K562 (cell line): ENCODE results near the gene ARSD. TPM values are rescaled to one million over a fixed set of nuclear protein-coding genes. Genes with fewer than 3 reads are reported as not detected.

Experiments
- ATAC-seq: fragments of 200-7000 bp; cut with Tn5 transposase; 3 replicates; pipeline ENCODE4 v1.9.1; 2020; ENCODE audit warnings: moderate library complexity
- BruUV-seq: library from RNA; stranded (reverse); fragments of 400-500 nt; replicated peaks from 2 replicates; lab custom pipeline; 2021; lab: Mats Ljungman, UMichigan
- CTCF ChIA-PET: fragments of 300-600 bp; formaldehyde crosslinking; extraction: SDS; loops from one replicate; lab custom pipeline; 2021; ENCODE audit warnings: low intra/inter-chr PET ratio; lab: Yijun Ruan, JAX
- POLR2A ChIA-PET: fragments of 300-600, 350-650 bp; sonication (Branson Sonifier 250); formaldehyde crosslinking; extraction: SDS; loops from one replicate; lab custom pipeline; 2021; ENCODE audit warnings: antibody characterized with exemption, inconsistent platforms; lab: Yijun Ruan, JAX
- DNase-seq, 4 experiments: peaks; one replicate each; pipeline versions ENCODE4 v3.0.0 to v3.0.0-alpha.2; 2011 to 2018; ENCODE audit warnings: low spot score in 3 of 4, mixed read lengths in 3 of 4; ENCODE audit errors: extremely low read depth in 1 of 4
- FAIRE-seq: peaks from 2 replicates; lab custom pipeline; 2011; peaks lifted over from hg19 to GRCh38; lab: Jason Lieb, UNC
- H2AFZ ChIP-seq: 2 replicates; pipeline ENCODE4 v1.6.0; 2011; ENCODE audit warnings: low read depth, low read length, control low read depth, inconsistent platforms
- H3K27ac ChIP-seq: fragments of 200-600 bp; 3 replicates; pipeline ENCODE4 v1.8.0; 2011; ENCODE audit warnings: low read depth, mild to moderate bottlenecking, control low read depth, inconsistent platforms, low read length, moderate library complexity, mixed read lengths; ENCODE audit errors: extremely low read depth
- H3K27me3 ChIP-seq, 2 experiments: fragments of 300-600 bp in 1 of 2; 2 replicates in 1 of 2; 3 replicates in 1 of 2; pipeline versions ENCODE4 v1.6.0 to v1.8.0; 2011; ENCODE audit warnings: inconsistent platforms in 2 of 2, low read length in 2 of 2, mild to moderate bottlenecking in 1 of 2, mixed read lengths in 1 of 2, moderate library complexity in 1 of 2; ENCODE audit not compliant: control insufficient read depth in 2 of 2, insufficient read depth in 2 of 2
- H3K36me3 ChIP-seq: fragments of 300-600 bp; 3 replicates; pipeline ENCODE4 v1.8.0; 2011; ENCODE audit warnings: mild to moderate bottlenecking, low read length, inconsistent platforms; ENCODE audit not compliant: control insufficient read depth, insufficient read depth
- H3K4me1 ChIP-seq, 2 experiments: fragments of 200-600 bp in 1 of 2; replicated peaks in 1 of 2; 2 replicates in 1 of 2; 3 replicates in 1 of 2; pipeline versions ENCODE4 v1.5.1 to v1.8.0; 2011; ENCODE audit warnings: inconsistent platforms in 2 of 2, low read length in 2 of 2, mild to moderate bottlenecking in 1 of 2, mixed read lengths in 1 of 2, moderate library complexity in 1 of 2; ENCODE audit not compliant: control insufficient read depth in 2 of 2, insufficient read depth in 2 of 2
- H3K4me2 ChIP-seq: 2 replicates; pipeline ENCODE4 v1.6.1; 2011; ENCODE audit warnings: low read length, control low read depth, inconsistent platforms, mixed read lengths; ENCODE audit not compliant: insufficient read depth
- H3K4me3 ChIP-seq: fragments of 200-600 bp; sonication (generic), shearing (Covaris generic); 2 replicates; pipeline ENCODE4 v1.5.1; 2016; ENCODE audit warnings: control low read depth, inconsistent platforms
- H3K79me2 ChIP-seq: fragments of 200-600 bp; 3 replicates; pipeline ENCODE4 v1.8.0; 2011; ENCODE audit warnings: low read length, inconsistent platforms; ENCODE audit not compliant: control insufficient read depth, insufficient read depth
- H3K9ac ChIP-seq, 2 experiments: 2 replicates each; pipeline versions ENCODE4 v1.6.0 to v1.6.1; 2011; ENCODE audit warnings: low read depth in 2 of 2, low read length in 2 of 2, control low read depth in 1 of 2, inconsistent platforms in 1 of 2, mild to moderate bottlenecking in 1 of 2, mixed read lengths in 1 of 2; ENCODE audit not compliant: insufficient read depth in 1 of 2
- H3K9me1 ChIP-seq: one replicate; pipeline ENCODE4 v1.6.0; 2011; ENCODE audit warnings: inconsistent platforms, mild to moderate bottlenecking, low read length, moderate library complexity; ENCODE audit not compliant: control insufficient read depth, insufficient read depth
- H3K9me3 ChIP-seq: replicated peaks from 2 replicates; pipeline ENCODE4 v1.5.1; 2011; ENCODE audit warnings: low read depth, low read length, inconsistent platforms; ENCODE audit not compliant: control insufficient read depth, insufficient read depth
- H4K20me1 ChIP-seq: replicated peaks from 2 replicates; pipeline ENCODE4 v1.6.1; 2011; ENCODE audit warnings: low read length, inconsistent platforms, mixed read lengths; ENCODE audit not compliant: control insufficient read depth, insufficient read depth
- E4F1 ChIP-seq: fragments of 250-450 bp; sonication (Bioruptor Pico); IDR thresholded peaks from 2 replicates; pipeline ENCODE4 v1.5.0; 2021; ENCODE audit warnings: mild to moderate bottlenecking, borderline replicate concordance
- KLF1 ChIP-seq: fragments of 450-650 bp; IDR thresholded peaks from 2 replicates; pipeline ENCODE4 v1.6.1; 2016; ENCODE audit warnings: missing genetic modification characterization, missing compliant biosample characterization
- RBM14 ChIP-seq: fragments of 200-400 bp; formaldehyde crosslinking; IDR thresholded peaks from 2 replicates; pipeline ENCODE4 v1.6.1; 2018; ENCODE audit warnings: low read depth, mild to moderate bottlenecking, low read length, moderate library complexity, borderline replicate concordance; ENCODE audit not compliant: insufficient read depth
- ZNF586 ChIP-seq: fragments of 450-650 bp; formaldehyde crosslinking; conservative IDR thresholded peaks from 2 replicates; pipeline ENCODE4 v1.4.0; 2020; ENCODE audit warnings: mild to moderate bottlenecking, moderate library complexity
- WGBS: fragments of 100-300 bp; shearing (Covaris generic); methylation state at CpG from one replicate; pipeline ENCODE4 v1.1.6; 2016; ENCODE audit warnings: low coverage, mixed read lengths; ENCODE audit not compliant: insufficient coverage; ENCODE audit errors: missing lambda C conversion rate; 5-methylcytosine and 5-hydroxymethylcytosine counted together
- in situ Hi-C: fragments of 300-500 bp; cut with MboI; formaldehyde crosslinking; loops from 4 replicates; pipeline ENCODE4 v1.15.0; 2018; ENCODE audit warnings: inconsistent platforms, mixed read lengths
- intact Hi-C: fragments of 100-400 bp; cut with micrococcal nuclease; formaldehyde crosslinking; loops from 2 replicates; pipeline ENCODE4 v1.14.2; 2022
- polyA plus RNA-seq, 8 experiments: library from polyadenylated mRNA; depleted of rRNA in 4 of 8; stranded (reverse) in 5 of 8; unstranded in 3 of 8; fragments of >200 nt; fragmentation: Nextera tagmentation in 2 of 8; fragmentation: Illumina TruSeq in 1 of 8; extraction: Ambion mirVana in 2 of 8; extraction: Trizol in 1 of 8; gene quantifications; 2 replicates each; pipeline versions ENCODE4 v1.2.1 to v1.2.3, GENCODE V29; 2011 to 2014; ENCODE audit warnings: inconsistent platforms in 1 of 8, missing spikeins in 1 of 8
- total RNA-seq, 7 experiments: library from RNA; depleted of rRNA in 6 of 7; stranded (reverse); fragments of >200 nt in 6 of 7; fragmentation: Illumina TruSeq in 2 of 7; extraction: Trizol in 2 of 7; gene quantifications; 2 replicates each; pipeline versions ENCODE4 v1.2.1 to v1.2.3, GENCODE V29; 2011 to 2021; ENCODE audit warnings: low replicate concordance in 1 of 7

The ARSD gene
- total and polyA plus RNA-seq, 9 of the 15 experiments (the other 6 are each of a cell fraction or from before 2014, with no cell fraction given): 0.05 to 0.23 (median 0.09) TPM; not detected in 1

DNA sequence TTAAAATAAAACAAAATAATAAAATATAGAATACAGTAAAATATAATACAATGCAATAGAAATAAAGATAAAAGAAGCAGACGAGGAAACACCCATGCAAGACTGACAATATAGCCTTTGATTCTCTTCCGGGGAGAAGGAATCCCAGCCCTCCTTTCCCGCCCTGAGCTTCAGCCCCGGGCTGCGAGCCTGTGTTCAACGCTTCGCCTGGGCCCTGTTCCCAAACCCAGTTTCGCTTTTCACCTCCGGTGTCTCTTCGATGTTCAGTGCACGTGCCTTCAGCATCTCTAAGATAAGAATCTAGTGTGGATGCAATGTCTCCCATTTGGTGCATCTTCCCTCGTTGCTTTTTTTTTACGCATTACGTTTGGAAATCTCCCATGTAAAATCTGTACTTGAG, 38.4 kb upstream of the ARSD start:
- POLR2A ChIA-PET: no interaction called here
- in situ Hi-C loops (no loop called here), intact Hi-C loops (loop anchor here (5.0 kb wide), 1 partner anchor 95 kb away; no protein-coding TSS in a partner anchor)
- Histone ChIP-seq H3K9me1 (no peaks in the 10 kb centered on the region), H3K79me2 (no peaks in the 10 kb centered on the region), H2AFZ (no peak overlapping the region), H3K4me3 (no peak overlapping the region), H3K4me2 (no peak overlapping the region), H3K4me1 (no peaks in the 10 kb centered on the region; a peak in 1 of 5 replicates), H3K9ac (no peak overlapping the region; a peak in 1 of 4 replicates), H3K9me3 (no peaks in the 10 kb centered on the region), H3K36me3 (no peaks in the 10 kb centered on the region), H3K27ac (no peak overlapping the region), H3K27me3 (peaks cover 6 to 19% of the 10 kb centered on the region in 2 experiments; a peak in 3 of 5 replicates), H4K20me1 (no peaks in the 10 kb centered on the region)
- no peak for DNase-seq
- TF ChIP-seq ZNF586 (no peak), E4F1 (CRISPR knock-in tag) (no peak), KLF1 (no peak), RBM14 (no peak)
- 24% methylated on average over 13 of the region's 14 CpGs for WGBS
- CTCF ChIA-PET: no interaction called here
- no peak for ATAC-seq
- no TSS peak for BruUV-seq
- FAIRE-seq: no peak
